Activated CD8-positive, alpha-beta T cell treated with anti-CD3 and anti-CD28 coated beads, Interleukin-2, amount 10 ng/mL, durations not matched to agents 7 days and 5 days (primary cell): ENCODE measurements around the gene IL32. TPM values are rescaled to one million over a fixed set of nuclear protein-coding genes. Genes with fewer than 3 reads are reported as not detected.
A peak's percentile ranks its signal among the peaks of the same experiment; 100 is the strongest.
"Not testable (repeated sequence)": the region's sequence is repeated elsewhere in the genome, so short reads cannot be mapped to it uniquely, and the experiment has no call there.

ENCODE experiments used
- ATAC-seq: fragments of 150-1000 bp; cut with Tn5 transposase; one replicate; pipeline ENCODE4 v1.10.0; 2021; ENCODE audit warnings: moderate library complexity
- CTCF ChIA-PET: fragments of 350-600 bp; sonication (Branson Sonifier 250); formaldehyde crosslinking; loops from one replicate; lab custom pipeline; 2021; ENCODE audit warnings: antibody characterized with exemption; lab: Charles Lee
- POLR2A ChIA-PET: fragments of 350-600 bp; sonication (Branson Sonifier 250); formaldehyde crosslinking; loops from one replicate; lab custom pipeline; 2021; ENCODE audit warnings: antibody characterized with exemption; lab: Charles Lee
- DNase-seq: peaks from one replicate; pipeline ENCODE4 v3.0.0-alpha.2; 2020
- H3K27ac Mint-ChIP-seq: one replicate; pipeline ENCODE4 v1.8.0; 2021; ENCODE audit warnings: mild to moderate bottlenecking, mixed read lengths
- H3K27me3 Mint-ChIP-seq: one replicate; pipeline ENCODE4 v1.8.0; 2021; ENCODE audit warnings: low read depth, mixed read lengths
- H3K36me3 Mint-ChIP-seq: one replicate; pipeline ENCODE4 v1.8.0; 2021; ENCODE audit warnings: low read depth, mixed read lengths
- H3K4me1 Mint-ChIP-seq: one replicate; pipeline ENCODE4 v1.8.0; 2021; ENCODE audit warnings: low read depth, mixed read lengths
- H3K4me3 Mint-ChIP-seq: one replicate; pipeline ENCODE4 v1.8.0; 2021; ENCODE audit warnings: mild to moderate bottlenecking, mixed read lengths
- H3K9me3 Mint-ChIP-seq: one replicate; pipeline ENCODE4 v1.8.0; 2022; ENCODE audit warnings: mixed read lengths; ENCODE audit not compliant: insufficient read depth
- total RNA-seq, 2 experiments: library from RNA; stranded (reverse); gene quantifications; one replicate each; pipeline ENCODE4 v1.2.3, GENCODE V29; 2021

The IL32 gene
- total RNA-seq, 2 experiments from 2014 or later = 1,836 to 1,884 TPM

- H3K27me3 Mint-ChIP-seq = peaks cover 34% of the 10 kb centered on the region
- ATAC-seq (no peak), DNase-seq (no peak)
- peaks cover 27% of the 10 kb centered on the region for H3K36me3 Mint-ChIP-seq
- H3K4me1 Mint-ChIP-seq = peaks cover 38% of the 10 kb centered on the region
- POLR2A ChIA-PET = interaction anchor here (1.3 to 2.9 kb wide), 3 partner anchors 10 to 91 kb away, joined by 4 to 15 read pairs (median 5); partner anchors contain the start of gene ZNF213
- H3K4me3 Mint-ChIP-seq = peak overlapping the region; percentile 83
- H3K9me3 Mint-ChIP-seq = no peaks in the 10 kb centered on the region
- H3K27ac Mint-ChIP-seq = peak overlapping the region; percentile 78
- CTCF ChIA-PET = interaction anchor here (16.3 kb wide), 1 partner anchor 14 kb away, joined by 270 read pairs; no protein-coding TSS in a partner anchor
Observed at GRCh38 chr16:3044708-3045107, 20.7 kb upstream of the IL32 start.

GRCh38 chr16:3045758-3046640 lies 19.4 kb upstream of the IL32 start, which contains the start of gene MMP25:
MMP25 (plus strand) TSS chr16:3046561; CDS start chr16:3046918, 357 bp downstream.
- CTCF ChIA-PET = interaction anchor here (0.8 to 16.3 kb wide), 6 partner anchors 12 to 86 kb away, joined by 3 to 270 read pairs (median 4); no protein-coding TSS in a partner anchor
- Mint-ChIP-seq H3K27ac (peak within 1 kb of the TSS; percentile 90), H3K27me3 (peaks cover 32% of the 10 kb centered on the region), H3K9me3 (no peaks in the 10 kb centered on the region), H3K4me1 (peaks cover 51% of the 10 kb centered on the region), H3K36me3 (peaks cover 40% of the 10 kb centered on the region), H3K4me3 (peak within 1 kb of the TSS; percentile 83)
- peak; percentile 43 for ATAC-seq
- POLR2A ChIA-PET = interaction anchor here (1.0 to 1.4 kb wide), 4 partner anchors 11 to 83 kb away, joined by 3 to 5 read pairs (median 4); no protein-coding TSS in a partner anchor
- peak; percentile 44 for DNase-seq

GRCh38 chr16:3046641-3047386 lies 18.6 kb upstream of the IL32 start:
- ATAC-seq = peak; percentile 42
- CTCF ChIA-PET = interaction anchor here (0.6 to 16.3 kb wide), 4 partner anchors 12 to 174 kb away, joined by 3 to 270 read pairs (median 24); no protein-coding TSS in a partner anchor
- H3K27ac Mint-ChIP-seq = peak overlapping the region; percentile 90
- H3K9me3 Mint-ChIP-seq = no peaks in the 10 kb centered on the region
- POLR2A ChIA-PET = interaction anchor here (0.8 to 2.4 kb wide), 4 partner anchors 11 to 87 kb away, joined by 3 to 19 read pairs (median 6); partner anchors contain the start of genes HCFC1R1, THOC6 and ZNF213
- peaks cover 32% of the 10 kb centered on the region for H3K27me3 Mint-ChIP-seq
- peak overlapping the region; percentile 83 for H3K4me3 Mint-ChIP-seq
- DNase-seq = peak; percentile 53
- peaks cover 47% of the 10 kb centered on the region for H3K36me3 Mint-ChIP-seq
- peaks cover 59% of the 10 kb centered on the region for H3K4me1 Mint-ChIP-seq

- ChIA-PET CTCF (interaction anchor here (0.6 to 16.3 kb wide), 7 partner anchors 12 to 175 kb away, joined by 3 to 270 read pairs (median 4); no protein-coding TSS in a partner anchor), POLR2A (interaction anchor here (0.8 to 2.4 kb wide), 5 partner anchors 10 to 102 kb away, joined by 3 to 19 read pairs (median 4); partner anchors contain the start of genes HCFC1R1, THOC6 and ZNF213)
- ATAC-seq (no peak), DNase-seq (peak; percentile 46)
- Mint-ChIP-seq H3K4me3 (peak overlapping the region; percentile 83), H3K36me3 (peaks cover 51% of the 10 kb centered on the region), H3K4me1 (peaks cover 64% of the 10 kb centered on the region), H3K27ac (peak overlapping the region; percentile 90), H3K27me3 (peaks cover 32% of the 10 kb centered on the region), H3K9me3 (no peaks in the 10 kb centered on the region)
Observed at GRCh38 chr16:3047387-3047720, 18.1 kb upstream of the IL32 start.

GRCh38 chr16:3049921-3050481 lies 15.4 kb upstream of the IL32 start:
- Mint-ChIP-seq H3K36me3 (peaks cover 64% of the 10 kb centered on the region), H3K4me1 (peaks cover 75% of the 10 kb centered on the region), H3K27me3 (peaks cover 14% of the 10 kb centered on the region), H3K27ac (peak overlapping the region; percentile 70), H3K9me3 (no peaks in the 10 kb centered on the region), H3K4me3 (peak overlapping the region; percentile 38)
- ChIA-PET POLR2A (interaction anchor here (1.0 to 2.3 kb wide), 3 partner anchors 11 to 80 kb away, joined by 3 to 7 read pairs (median 3); no protein-coding TSS in a partner anchor), CTCF (interaction anchor here (1.1 to 16.3 kb wide), 4 partner anchors 9 to 80 kb away, joined by 4 to 270 read pairs (median 20); no protein-coding TSS in a partner anchor)
- no peak for DNase-seq
- no peak for ATAC-seq

GRCh38 chr16:3050487-3050886 lies 15.0 kb upstream of the IL32 start:
- ChIA-PET CTCF (interaction anchor here (1.6 to 16.3 kb wide), 3 partner anchors 8 to 28 kb away, joined by 4 to 270 read pairs (median 32); no protein-coding TSS in a partner anchor), POLR2A (interaction anchor here (1.0 to 1.3 kb wide), 2 partner anchors 15 to 23 kb away, joined by 3 to 4 read pairs; partner anchors contain the start of gene IL32)
- Mint-ChIP-seq H3K36me3 (peaks cover 65% of the 10 kb centered on the region), H3K27me3 (peaks cover 10% of the 10 kb centered on the region), H3K4me1 (peaks cover 76% of the 10 kb centered on the region), H3K4me3 (peak overlapping the region; percentile 38), H3K9me3 (no peaks in the 10 kb centered on the region), H3K27ac (peak overlapping the region; percentile 70)
- DNase-seq = no peak
- no peak for ATAC-seq

GRCh38 chr16:3051009-3051408 lies 14.4 kb upstream of the IL32 start:
- DNase-seq (no peak), ATAC-seq (no peak)
- peak overlapping the region; percentile 38 for H3K4me3 Mint-ChIP-seq
- no peaks in the 10 kb centered on the region for H3K9me3 Mint-ChIP-seq
- H3K27ac Mint-ChIP-seq = peak overlapping the region; percentile 70
- H3K36me3 Mint-ChIP-seq = peaks cover 69% of the 10 kb centered on the region
- ChIA-PET POLR2A (interaction anchor here (1.2 to 1.3 kb wide), 2 partner anchors 14 to 26 kb away, joined by 3 to 4 read pairs; partner anchors contain the start of gene IL32), CTCF (interaction anchor here (0.8 to 16.3 kb wide), 4 partner anchors 20 to 79 kb away, joined by 3 to 270 read pairs (median 4); no protein-coding TSS in a partner anchor)
- peaks cover 10% of the 10 kb centered on the region for H3K27me3 Mint-ChIP-seq
- peaks cover 79% of the 10 kb centered on the region for H3K4me1 Mint-ChIP-seq

- no peak for DNase-seq
- no peak overlapping the region for H3K4me3 Mint-ChIP-seq
Observed at GRCh38 chr16:3051494-3051893, 13.9 kb upstream of the IL32 start.

GRCh38 chr16:3052571-3053329 lies 12.7 kb upstream of the IL32 start:
- Mint-ChIP-seq H3K36me3 (peaks cover 78% of the 10 kb centered on the region), H3K4me1 (peaks cover 91% of the 10 kb centered on the region), H3K27ac (peak overlapping the region; percentile 72)
- peak; percentile 37 for ATAC-seq
- H3K4me3 Mint-ChIP-seq, POLR2A ChIA-PET, H3K27me3 Mint-ChIP-seq, DNase-seq, H3K9me3 Mint-ChIP-seq: not testable (repeated sequence)
- CTCF ChIA-PET = interaction anchor here (16.3 kb wide), 1 partner anchor 22 kb away, joined by 270 read pairs; no protein-coding TSS in a partner anchor

More at GRCh38 chr16:3051494-3051893, 13.9 kb upstream of the IL32 start:
- no peak for ATAC-seq
- H3K27ac Mint-ChIP-seq = peak overlapping the region; percentile 70
- CTCF ChIA-PET = interaction anchor here (0.8 to 16.3 kb wide), 4 partner anchors 20 to 78 kb away, joined by 3 to 270 read pairs (median 4); no protein-coding TSS in a partner anchor
- no peaks in the 10 kb centered on the region for H3K9me3 Mint-ChIP-seq
- H3K36me3 Mint-ChIP-seq = peaks cover 72% of the 10 kb centered on the region
- peaks cover 82% of the 10 kb centered on the region for H3K4me1 Mint-ChIP-seq
- POLR2A ChIA-PET = interaction anchor here (1.2 to 1.3 kb wide), 2 partner anchors 14 to 26 kb away, joined by 3 to 4 read pairs; partner anchors contain the start of gene IL32
- H3K27me3 Mint-ChIP-seq = peaks cover 10% of the 10 kb centered on the region

- H3K4me1 Mint-ChIP-seq = peaks cover 85% of the 10 kb centered on the region
- ATAC-seq, H3K9me3 Mint-ChIP-seq, H3K4me3 Mint-ChIP-seq, DNase-seq, CTCF ChIA-PET, H3K27me3 Mint-ChIP-seq, POLR2A ChIA-PET: not testable (repeated sequence)
- peaks cover 77% of the 10 kb centered on the region for H3K36me3 Mint-ChIP-seq
- peak overlapping the region; percentile 51 for H3K27ac Mint-ChIP-seq
Observed at GRCh38 chr16:3053330-3053710, 12.1 kb upstream of the IL32 start.
